Activated B cell treated with CpG ODN at 0.5 μM for 24 hours (primary cell): ENCODE data around the gene WBP2. TPM values are rescaled to one million over a fixed set of nuclear protein-coding genes. Genes with fewer than 3 reads are reported as not detected.

Experiments
- ATAC-seq: fragments of 200-7000 bp; cut with Tn5 transposase; one replicate; pipeline ENCODE4 v1.10.0; 2021; ENCODE audit warnings: low read depth, mild to moderate bottlenecking, moderate library complexity
- CTCF ChIA-PET: fragments of 350-600 bp; sonication (Branson Sonifier 250); formaldehyde crosslinking; loops from one replicate; lab custom pipeline; 2021; ENCODE audit warnings: antibody characterized with exemption; lab: Charles Lee
- POLR2A ChIA-PET: fragments of 350-600 bp; sonication (Branson Sonifier 250); formaldehyde crosslinking; loops from one replicate; lab custom pipeline; 2021; ENCODE audit warnings: antibody characterized with exemption; lab: Charles Lee
- DNase-seq: peaks from one replicate; pipeline ENCODE4 v3.0.0; 2022
- H3K27ac Mint-ChIP-seq: one replicate; pipeline ENCODE4 v1.8.0; 2020; ENCODE audit warnings: mixed read lengths
- H3K27me3 Mint-ChIP-seq: one replicate; pipeline ENCODE4 v1.8.0; 2021; ENCODE audit warnings: mixed read lengths
- H3K36me3 Mint-ChIP-seq: one replicate; pipeline ENCODE4 v1.8.0; 2021; ENCODE audit warnings: low read depth, mixed read lengths
- H3K4me1 Mint-ChIP-seq: one replicate; pipeline ENCODE4 v1.8.0; 2021; ENCODE audit warnings: mixed read lengths
- H3K4me3 Mint-ChIP-seq: one replicate; pipeline ENCODE4 v1.8.0; 2020; ENCODE audit warnings: mild to moderate bottlenecking, mixed read lengths
- H3K9me3 Mint-ChIP-seq: one replicate; pipeline ENCODE4 v1.8.0; 2020; ENCODE audit warnings: mixed read lengths
- CTCF ChIP-seq: fragments of 200-600 bp; IDR thresholded peaks from one replicate; pipeline ENCODE4 v1.8.0; 2022; ENCODE audit warnings: antibody characterized with exemption, mild to moderate bottlenecking
- intact Hi-C: fragments of 100-400 bp; cut with micrococcal nuclease; formaldehyde crosslinking; loops from one replicate; pipeline ENCODE4 v1.15.1; 2024
- total RNA-seq: library from RNA; stranded (reverse); gene quantifications from 2 replicates; pipeline ENCODE4 v1.2.3, GENCODE V29; 2022

Gene WBP2
- total RNA-seq, 1 donor from 2014 or later: 66.0 TPM

- Mint-ChIP-seq H3K4me3 (peak overlapping the region; percentile 64), H3K36me3 (peaks cover 39% of the 10 kb centered on the region), H3K27me3 (no peaks in the 10 kb centered on the region), H3K4me1 (peaks cover 16% of the 10 kb centered on the region), H3K27ac (peak overlapping the region; percentile 79), H3K9me3 (no peaks in the 10 kb centered on the region)
- no peak for TF ChIP-seq CTCF
- peak; percentile 64 for DNase-seq
- peak; percentile 85 for ATAC-seq
- ChIA-PET POLR2A (interaction anchor here (0.5 to 7.0 kb wide), 19 partner anchors 10 to 960 kb away, joined by 3 to 90 read pairs (median 7); partner anchors contain the start of genes GALK1, TRIM65, UNC13D and UNK), CTCF (interaction anchor here (0.7 to 6.7 kb wide), 16 partner anchors 17 to 194 kb away, joined by 3 to 68 read pairs (median 4); partner anchors contain the start of genes GALK1, SMIM5, UNC13D and WBP2)
- intact Hi-C loops: loop anchor here (1.0 kb wide), 3 partner anchors 48 to 74 kb away; a partner anchor contains a TSS
Observed at GRCh38 chr17:75827308-75828075, 27.6 kb downstream of the WBP2 start.

- ATAC-seq: no peak
- CTCF ChIA-PET: interaction anchor here (0.7 to 6.7 kb wide), 16 partner anchors 18 to 193 kb away, joined by 3 to 68 read pairs (median 4); partner anchors contain the start of genes GALK1, SMIM5, UNC13D and WBP2
- no peak overlapping the region for H3K4me3 Mint-ChIP-seq
Observed at GRCh38 chr17:75826561-75827307, 28.4 kb downstream of the WBP2 start.

GRCh38 chr17:75825748-75826370 lies 29.3 kb downstream of the WBP2 start:
- H3K4me1 Mint-ChIP-seq: peaks cover 19% of the 10 kb centered on the region
- no peak for TF ChIP-seq CTCF
- POLR2A ChIA-PET: interaction anchor here (1.1 to 7.0 kb wide), 8 partner anchors 8 to 72 kb away, joined by 3 to 90 read pairs (median 20); partner anchors contain the start of genes GALK1, UNC13D, UNK and WBP2
- no peak overlapping the region for H3K4me3 Mint-ChIP-seq
- no peaks in the 10 kb centered on the region for H3K27me3 Mint-ChIP-seq
- no peak for ATAC-seq
- no peak for DNase-seq
- H3K9me3 Mint-ChIP-seq: no peaks in the 10 kb centered on the region
- CTCF ChIA-PET: interaction anchor here (1.4 to 6.7 kb wide), 6 partner anchors 19 to 73 kb away, joined by 3 to 68 read pairs (median 6); partner anchors contain the start of genes GALK1 and UNC13D
- intact Hi-C loops: no loop called here
- no peak overlapping the region for H3K27ac Mint-ChIP-seq
- H3K36me3 Mint-ChIP-seq: peaks cover 46% of the 10 kb centered on the region

More at GRCh38 chr17:75826561-75827307, 28.4 kb downstream of the WBP2 start:
- TF ChIP-seq CTCF: no peak
- H3K9me3 Mint-ChIP-seq: no peaks in the 10 kb centered on the region
- intact Hi-C loops: loop anchor here (1.0 kb wide), 3 partner anchors 47 to 73 kb away; a partner anchor contains a TSS
- H3K27ac Mint-ChIP-seq: peak overlapping the region; percentile 77
- H3K4me1 Mint-ChIP-seq: peaks cover 14% of the 10 kb centered on the region
- peaks cover 40% of the 10 kb centered on the region for H3K36me3 Mint-ChIP-seq
- POLR2A ChIA-PET: interaction anchor here (0.5 to 7.0 kb wide), 19 partner anchors 9 to 530 kb away, joined by 3 to 90 read pairs (median 5); partner anchors contain the start of genes GALK1, TRIM65, UNC13D and UNK
- DNase-seq: no peak
- no peaks in the 10 kb centered on the region for H3K27me3 Mint-ChIP-seq

GRCh38 chr17:75825149-75825552 lies 30.0 kb downstream of the WBP2 start:
- TF ChIP-seq CTCF: no peak
- ATAC-seq (no peak), DNase-seq (no peak)
- Mint-ChIP-seq H3K4me1 (peaks cover 19% of the 10 kb centered on the region), H3K27ac (no peak overlapping the region), H3K9me3 (no peaks in the 10 kb centered on the region), H3K27me3 (no peaks in the 10 kb centered on the region), H3K4me3 (no peak overlapping the region), H3K36me3 (peaks cover 46% of the 10 kb centered on the region)
- POLR2A ChIA-PET: interaction anchor here (1.1 to 7.0 kb wide), 5 partner anchors 19 to 72 kb away, joined by 4 to 90 read pairs (median 24); partner anchors contain the start of genes GALK1, UNC13D and UNK
- intact Hi-C loops: no loop called here
- CTCF ChIA-PET: interaction anchor here (1.5 to 6.7 kb wide), 3 partner anchors 20 to 72 kb away, joined by 3 to 68 read pairs (median 17); partner anchors contain the start of genes GALK1 and UNC13D
